Osteocyte (in vitro differentiated cells): ENCODE results near the gene UMAD1. TPM values are rescaled to one million over a fixed set of nuclear protein-coding genes. Genes with fewer than 3 reads are reported as not detected.

Experiments
- DNase-seq: peaks from one replicate; pipeline ENCODE4 v3.0.0; 2021; ENCODE audit warnings: mixed read lengths; ENCODE audit not compliant: unreplicated experiment; ENCODE audit errors: extremely low spot score
- H3K27ac Mint-ChIP-seq: one replicate; pipeline ENCODE4 v1.8.0; 2021; ENCODE audit warnings: mild to moderate bottlenecking, mixed read lengths; ENCODE audit not compliant: unreplicated experiment
- H3K27me3 Mint-ChIP-seq: one replicate; pipeline ENCODE4 v1.8.0; 2021; ENCODE audit warnings: mixed read lengths; ENCODE audit not compliant: unreplicated experiment
- H3K36me3 Mint-ChIP-seq: one replicate; pipeline ENCODE4 v1.8.0; 2021; ENCODE audit warnings: mixed read lengths; ENCODE audit not compliant: unreplicated experiment
- H3K4me1 Mint-ChIP-seq: one replicate; pipeline ENCODE4 v1.8.0; 2021; ENCODE audit warnings: mixed read lengths; ENCODE audit not compliant: unreplicated experiment
- H3K4me3 Mint-ChIP-seq: one replicate; pipeline ENCODE4 v1.8.0; 2021; ENCODE audit warnings: mild to moderate bottlenecking, moderate library complexity, mixed read lengths; ENCODE audit not compliant: unreplicated experiment
- H3K9me3 Mint-ChIP-seq: one replicate; pipeline ENCODE4 v1.8.0; 2021; ENCODE audit warnings: mixed read lengths; ENCODE audit not compliant: unreplicated experiment
- CTCF ChIP-seq: fragments of 200-600 bp; sonication (generic); IDR thresholded peaks from 2 replicates; pipeline ENCODE4 v1.5.0; 2021; ENCODE audit warnings: antibody characterized with exemption, mild to moderate bottlenecking, moderate library complexity
- total RNA-seq: library from RNA; stranded (reverse); gene quantifications from 2 replicates; pipeline ENCODE4 v1.2.1, GENCODE V29; 2021

UMAD1 gene
- total RNA-seq, 1 donor from 2014 or later, result 10.9 TPM

- no peak overlapping the region for H3K27ac Mint-ChIP-seq
- H3K9me3 Mint-ChIP-seq, result no peaks in the 10 kb centered on the region
- H3K4me3 Mint-ChIP-seq, result no peak overlapping the region
- DNase-seq, result no peak
- TF ChIP-seq CTCF, result no peak
- H3K4me1 Mint-ChIP-seq, result peaks cover 17% of the 10 kb centered on the region
- no peaks in the 10 kb centered on the region for H3K36me3 Mint-ChIP-seq
- no peaks in the 10 kb centered on the region for H3K27me3 Mint-ChIP-seq
Measured at GRCh38 chr7:7738622-7739021, 98.1 kb downstream of the UMAD1 start.

GRCh38 chr7:7739204-7740036 is 98.9 kb downstream of the UMAD1 start:
- H3K27ac Mint-ChIP-seq, result no peak overlapping the region
- no peak for TF ChIP-seq CTCF
- H3K27me3 Mint-ChIP-seq, result no peaks in the 10 kb centered on the region
- no peak for DNase-seq
- peaks cover 13% of the 10 kb centered on the region for H3K4me1 Mint-ChIP-seq
- no peaks in the 10 kb centered on the region for H3K36me3 Mint-ChIP-seq
- no peaks in the 10 kb centered on the region for H3K9me3 Mint-ChIP-seq
- no peak overlapping the region for H3K4me3 Mint-ChIP-seq

DNA sequence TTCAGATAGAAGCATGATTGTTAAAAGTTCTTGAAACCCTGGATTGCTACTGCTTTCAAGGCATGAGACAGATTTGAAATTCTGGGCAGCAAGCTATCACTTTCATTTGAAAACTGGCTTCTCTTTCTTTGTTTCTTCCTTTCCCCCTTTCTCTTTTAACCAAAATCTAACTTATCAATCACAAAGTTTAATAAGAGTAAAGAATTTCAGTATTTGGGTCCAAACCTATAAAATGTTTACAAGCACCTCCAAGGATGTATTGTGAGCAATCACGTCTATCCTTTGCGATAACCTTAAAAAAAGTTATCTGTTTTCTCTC is 99.4 kb downstream of the UMAD1 start:
- no peak overlapping the region for H3K27ac Mint-ChIP-seq
- H3K9me3 Mint-ChIP-seq, result no peaks in the 10 kb centered on the region
- TF ChIP-seq CTCF, result no peak

GRCh38 chr7:7742223-7742622 is 101.7 kb downstream of the UMAD1 start:
- H3K27me3 Mint-ChIP-seq, result no peaks in the 10 kb centered on the region
- H3K9me3 Mint-ChIP-seq, result no peaks in the 10 kb centered on the region
- DNase-seq, result no peak
- H3K4me1 Mint-ChIP-seq, result peaks cover 8% of the 10 kb centered on the region
- no peak for TF ChIP-seq CTCF
- no peak overlapping the region for H3K4me3 Mint-ChIP-seq
- H3K27ac Mint-ChIP-seq, result no peak overlapping the region
- no peaks in the 10 kb centered on the region for H3K36me3 Mint-ChIP-seq

More for the DNA sequence above, 99.4 kb downstream of the UMAD1 start:
- DNase-seq, result no peak
- Mint-ChIP-seq H3K27me3 (no peaks in the 10 kb centered on the region), H3K4me1 (peaks cover 11% of the 10 kb centered on the region), H3K36me3 (no peaks in the 10 kb centered on the region), H3K4me3 (no peak overlapping the region)

- H3K27ac Mint-ChIP-seq, result no peak overlapping the region
- no peak overlapping the region for H3K4me3 Mint-ChIP-seq
- no peak for TF ChIP-seq CTCF
- H3K27me3 Mint-ChIP-seq, result no peaks in the 10 kb centered on the region
- no peaks in the 10 kb centered on the region for H3K9me3 Mint-ChIP-seq
- no peak for DNase-seq
- H3K36me3 Mint-ChIP-seq, result no peaks in the 10 kb centered on the region
- H3K4me1 Mint-ChIP-seq, result no peaks in the 10 kb centered on the region
Measured at GRCh38 chr7:7745258-7745657, 104.7 kb downstream of the UMAD1 start.
